ENCODE measurements around the gene PAX7.

The PAX7 gene

DNA sequence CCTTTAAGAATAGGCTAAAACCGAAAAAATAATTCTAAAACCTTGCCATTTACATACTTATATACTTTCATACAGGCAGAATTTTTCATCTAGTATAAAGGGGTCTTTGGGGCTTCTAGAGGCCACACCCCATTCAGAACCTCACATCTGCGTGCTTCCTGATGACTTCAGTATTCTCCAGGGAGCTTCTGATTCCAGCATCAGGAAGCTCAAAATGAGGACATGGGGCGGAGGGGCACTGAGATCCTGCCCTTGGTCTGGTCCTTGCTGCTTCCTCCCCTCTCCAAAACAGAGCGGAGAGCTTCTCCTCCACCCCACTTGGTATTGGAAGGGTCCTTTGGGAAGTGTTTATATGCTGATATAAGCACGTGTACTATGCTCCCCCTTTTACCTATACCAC, 13.8 kb downstream of the PAX7 start:
- TF ChIP-seq RARB (CRISPR knock-in tag; IDR thresholded peaks at IDR 0.05) (no peak), ZC3H10 (CRISPR knock-in tag; IDR thresholded peaks at IDR 0.05) (no peak), OSR1 (CRISPR knock-in tag; IDR thresholded peaks at IDR 0.05) (no peak), PPARA (CRISPR knock-in tag; IDR thresholded peaks at IDR 0.05; ENCODE audit: borderline replicate concordance) (no peak), BACH2 (CRISPR knock-in tag; IDR thresholded peaks at IDR 0.05; ENCODE audit: borderline replicate concordance) (no peak), SNAI2 (CRISPR knock-in tag; IDR thresholded peaks at IDR 0.05) (no peak), ISL1 (CRISPR knock-in tag; IDR thresholded peaks at IDR 0.05) (no peak), TCF4 (CRISPR knock-in tag; IDR thresholded peaks at IDR 0.05; ENCODE audit: borderline replicate concordance) (no peak), ZNF8 (CRISPR knock-in tag; IDR thresholded peaks at IDR 0.05) (no peak), ZNF565 (CRISPR knock-in tag; conservative IDR thresholded peaks at IDR 0.05; ENCODE audit: low read depth) (no peak), ESRRG (CRISPR knock-in tag; IDR thresholded peaks at IDR 0.05) (no peak), GLIS3 (CRISPR knock-in tag; IDR thresholded peaks at IDR 0.05) (no peak), ZFP3 (CRISPR knock-in tag; IDR thresholded peaks at IDR 0.05) (no peak), ARNTL (CRISPR knock-in tag; IDR thresholded peaks at IDR 0.05; ENCODE audit: borderline replicate concordance, low read depth) (no peak), CSDC2 (CRISPR knock-in tag; IDR thresholded peaks at IDR 0.05) (no peak), ZFP30 (CRISPR knock-in tag; IDR thresholded peaks at IDR 0.05) (no peak)
- TF ChIP-seq, protein P1, sequence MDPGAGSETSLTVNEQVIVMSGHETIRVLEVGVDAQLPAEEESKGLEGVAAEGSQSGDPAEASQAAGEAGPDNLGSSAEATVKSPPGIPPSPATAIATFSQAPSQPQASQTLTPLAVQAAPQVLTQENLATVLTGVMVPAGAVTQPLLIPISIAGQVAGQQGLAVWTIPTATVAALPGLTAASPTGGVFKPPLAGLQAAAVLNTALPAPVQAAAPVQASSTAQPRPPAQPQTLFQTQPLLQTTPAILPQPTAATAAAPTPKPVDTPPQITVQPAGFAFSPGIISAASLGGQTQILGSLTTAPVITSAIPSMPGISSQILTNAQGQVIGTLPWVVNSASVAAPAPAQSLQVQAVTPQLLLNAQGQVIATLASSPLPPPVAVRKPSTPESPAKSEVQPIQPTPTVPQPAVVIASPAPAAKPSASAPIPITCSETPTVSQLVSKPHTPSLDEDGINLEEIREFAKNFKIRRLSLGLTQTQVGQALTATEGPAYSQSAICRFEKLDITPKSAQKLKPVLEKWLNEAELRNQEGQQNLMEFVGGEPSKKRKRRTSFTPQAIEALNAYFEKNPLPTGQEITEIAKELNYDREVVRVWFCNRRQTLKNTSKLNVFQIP (CRISPR knock-in tag; IDR thresholded peaks at IDR 0.05; ENCODE audit: borderline replicate concordance, low read depth) = no peak
- TF ChIP-seq, protein P2, sequence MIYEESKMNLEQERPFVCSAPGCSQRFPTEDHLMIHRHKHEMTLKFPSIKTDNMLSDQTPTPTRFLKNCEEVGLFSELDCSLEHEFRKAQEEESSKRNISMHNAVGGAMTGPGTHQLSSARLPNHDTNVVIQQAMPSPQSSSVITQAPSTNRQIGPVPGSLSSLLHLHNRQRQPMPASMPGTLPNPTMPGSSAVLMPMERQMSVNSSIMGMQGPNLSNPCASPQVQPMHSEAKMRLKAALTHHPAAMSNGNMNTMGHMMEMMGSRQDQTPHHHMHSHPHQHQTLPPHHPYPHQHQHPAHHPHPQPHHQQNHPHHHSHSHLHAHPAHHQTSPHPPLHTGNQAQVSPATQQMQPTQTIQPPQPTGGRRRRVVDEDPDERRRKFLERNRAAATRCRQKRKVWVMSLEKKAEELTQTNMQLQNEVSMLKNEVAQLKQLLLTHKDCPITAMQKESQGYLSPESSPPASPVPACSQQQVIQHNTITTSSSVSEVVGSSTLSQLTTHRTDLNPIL (CRISPR knock-in tag; IDR thresholded peaks at IDR 0.05; ENCODE audit: low read depth) = no peak
- TF ChIP-seq, protein P3, sequence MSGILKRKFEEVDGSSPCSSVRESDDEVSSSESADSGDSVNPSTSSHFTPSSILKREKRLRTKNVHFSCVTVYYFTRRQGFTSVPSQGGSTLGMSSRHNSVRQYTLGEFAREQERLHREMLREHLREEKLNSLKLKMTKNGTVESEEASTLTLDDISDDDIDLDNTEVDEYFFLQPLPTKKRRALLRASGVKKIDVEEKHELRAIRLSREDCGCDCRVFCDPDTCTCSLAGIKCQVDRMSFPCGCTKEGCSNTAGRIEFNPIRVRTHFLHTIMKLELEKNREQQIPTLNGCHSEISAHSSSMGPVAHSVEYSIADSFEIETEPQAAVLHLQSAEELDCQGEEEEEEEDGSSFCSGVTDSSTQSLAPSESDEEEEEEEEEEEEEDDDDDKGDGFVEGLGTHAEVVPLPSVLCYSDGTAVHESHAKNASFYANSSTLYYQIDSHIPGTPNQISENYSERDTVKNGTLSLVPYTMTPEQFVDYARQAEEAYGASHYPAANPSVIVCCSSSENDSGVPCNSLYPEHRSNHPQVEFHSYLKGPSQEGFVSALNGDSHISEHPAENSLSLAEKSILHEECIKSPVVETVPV (CRISPR knock-in tag; IDR thresholded peaks at IDR 0.05) = no peak
- TF ChIP-seq, protein P4, sequence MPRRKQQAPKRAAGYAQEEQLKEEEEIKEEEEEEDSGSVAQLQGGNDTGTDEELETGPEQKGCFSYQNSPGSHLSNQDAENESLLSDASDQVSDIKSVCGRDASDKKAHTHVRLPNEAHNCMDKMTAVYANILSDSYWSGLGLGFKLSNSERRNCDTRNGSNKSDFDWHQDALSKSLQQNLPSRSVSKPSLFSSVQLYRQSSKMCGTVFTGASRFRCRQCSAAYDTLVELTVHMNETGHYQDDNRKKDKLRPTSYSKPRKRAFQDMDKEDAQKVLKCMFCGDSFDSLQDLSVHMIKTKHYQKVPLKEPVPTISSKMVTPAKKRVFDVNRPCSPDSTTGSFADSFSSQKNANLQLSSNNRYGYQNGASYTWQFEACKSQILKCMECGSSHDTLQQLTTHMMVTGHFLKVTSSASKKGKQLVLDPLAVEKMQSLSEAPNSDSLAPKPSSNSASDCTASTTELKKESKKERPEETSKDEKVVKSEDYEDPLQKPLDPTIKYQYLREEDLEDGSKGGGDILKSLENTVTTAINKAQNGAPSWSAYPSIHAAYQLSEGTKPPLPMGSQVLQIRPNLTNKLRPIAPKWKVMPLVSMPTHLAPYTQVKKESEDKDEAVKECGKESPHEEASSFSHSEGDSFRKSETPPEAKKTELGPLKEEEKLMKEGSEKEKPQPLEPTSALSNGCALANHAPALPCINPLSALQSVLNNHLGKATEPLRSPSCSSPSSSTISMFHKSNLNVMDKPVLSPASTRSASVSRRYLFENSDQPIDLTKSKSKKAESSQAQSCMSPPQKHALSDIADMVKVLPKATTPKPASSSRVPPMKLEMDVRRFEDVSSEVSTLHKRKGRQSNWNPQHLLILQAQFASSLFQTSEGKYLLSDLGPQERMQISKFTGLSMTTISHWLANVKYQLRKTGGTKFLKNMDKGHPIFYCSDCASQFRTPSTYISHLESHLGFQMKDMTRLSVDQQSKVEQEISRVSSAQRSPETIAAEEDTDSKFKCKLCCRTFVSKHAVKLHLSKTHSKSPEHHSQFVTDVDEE (CRISPR knock-in tag; IDR thresholded peaks at IDR 0.05) = no peak
- no peak for ATAC-seq

DNA sequence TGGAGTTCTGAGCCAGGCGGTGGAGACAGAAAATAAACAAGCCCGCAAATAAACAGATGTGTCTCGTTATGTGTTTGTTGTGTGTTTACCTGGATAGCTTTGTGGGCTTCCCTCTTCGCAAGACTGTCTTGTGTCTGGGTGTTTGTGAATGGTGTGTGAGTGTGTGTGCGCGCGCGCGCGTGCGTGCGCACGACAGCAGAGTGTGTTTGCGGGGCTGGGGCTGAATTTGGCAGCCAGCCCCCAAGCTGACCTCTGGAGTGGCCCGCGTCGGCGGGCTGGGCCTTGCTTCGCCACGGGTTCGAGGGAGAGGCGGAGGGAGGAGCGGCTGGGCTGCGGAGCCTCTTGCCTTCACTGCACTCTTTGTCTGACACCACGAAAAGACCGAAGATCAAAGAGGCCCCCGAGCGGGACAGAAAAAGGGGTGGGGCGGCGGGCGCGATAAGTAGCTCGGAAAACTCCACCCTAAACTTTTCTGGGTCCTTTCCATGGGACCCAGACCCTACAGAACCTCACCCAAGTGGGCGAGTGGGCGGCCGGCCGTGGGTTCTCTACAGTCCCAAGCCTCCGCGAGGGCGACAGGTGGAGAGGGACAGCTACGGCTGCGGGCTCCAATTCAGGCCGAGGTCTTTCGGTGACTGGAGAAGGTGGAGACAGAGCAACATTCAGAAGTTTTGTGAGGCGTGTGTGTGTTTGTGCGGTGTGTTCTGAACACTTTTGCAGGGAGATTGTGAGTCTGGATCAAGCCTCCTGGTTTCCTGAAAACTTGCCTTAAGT, 14.5 kb downstream of the PAX7 start:
- no peak; the same call in 2 of the 3 replicates for ATAC-seq
- TF ChIP-seq SNAI2 (CRISPR knock-in tag; IDR thresholded peaks at IDR 0.05) = no peak
- no peak for TF ChIP-seq GLIS3 (CRISPR knock-in tag; IDR thresholded peaks at IDR 0.05)
- TF ChIP-seq, protein P3 (CRISPR knock-in tag; IDR thresholded peaks at IDR 0.05) = no peak
- no peak for TF ChIP-seq PPARA (CRISPR knock-in tag; IDR thresholded peaks at IDR 0.05; ENCODE audit: borderline replicate concordance)
- TF ChIP-seq, protein P5, sequence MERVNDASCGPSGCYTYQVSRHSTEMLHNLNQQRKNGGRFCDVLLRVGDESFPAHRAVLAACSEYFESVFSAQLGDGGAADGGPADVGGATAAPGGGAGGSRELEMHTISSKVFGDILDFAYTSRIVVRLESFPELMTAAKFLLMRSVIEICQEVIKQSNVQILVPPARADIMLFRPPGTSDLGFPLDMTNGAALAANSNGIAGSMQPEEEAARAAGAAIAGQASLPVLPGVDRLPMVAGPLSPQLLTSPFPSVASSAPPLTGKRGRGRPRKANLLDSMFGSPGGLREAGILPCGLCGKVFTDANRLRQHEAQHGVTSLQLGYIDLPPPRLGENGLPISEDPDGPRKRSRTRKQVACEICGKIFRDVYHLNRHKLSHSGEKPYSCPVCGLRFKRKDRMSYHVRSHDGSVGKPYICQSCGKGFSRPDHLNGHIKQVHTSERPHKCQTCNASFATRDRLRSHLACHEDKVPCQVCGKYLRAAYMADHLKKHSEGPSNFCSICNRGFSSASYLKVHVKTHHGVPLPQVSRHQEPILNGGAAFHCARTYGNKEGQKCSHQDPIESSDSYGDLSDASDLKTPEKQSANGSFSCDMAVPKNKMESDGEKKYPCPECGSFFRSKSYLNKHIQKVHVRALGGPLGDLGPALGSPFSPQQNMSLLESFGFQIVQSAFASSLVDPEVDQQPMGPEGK (CRISPR knock-in tag; IDR thresholded peaks at IDR 0.05; ENCODE audit: borderline replicate concordance) = no peak
- TF ChIP-seq ZNF565 (CRISPR knock-in tag; conservative IDR thresholded peaks at IDR 0.05; ENCODE audit: low read depth) = no peak
- TF ChIP-seq BACH2 (CRISPR knock-in tag; IDR thresholded peaks at IDR 0.05; ENCODE audit: borderline replicate concordance) = no peak
- TF ChIP-seq, protein P1 (CRISPR knock-in tag; IDR thresholded peaks at IDR 0.05; ENCODE audit: borderline replicate concordance, low read depth) = no peak
- TF ChIP-seq ZFP30 (CRISPR knock-in tag; IDR thresholded peaks at IDR 0.05) = no peak
- TF ChIP-seq ZNF70 (CRISPR knock-in tag; IDR thresholded peaks at IDR 0.05) = no peak
- TF ChIP-seq TOX (CRISPR knock-in tag; IDR thresholded peaks at IDR 0.05; ENCODE audit: borderline replicate concordance) = no peak
- TF ChIP-seq RARB (CRISPR knock-in tag; IDR thresholded peaks at IDR 0.05) = no peak
- TF ChIP-seq OSR1 (CRISPR knock-in tag; IDR thresholded peaks at IDR 0.05) = no peak
- TF ChIP-seq, protein P2 (CRISPR knock-in tag; IDR thresholded peaks at IDR 0.05; ENCODE audit: low read depth) = no peak
- no peak for TF ChIP-seq ZFP3 (CRISPR knock-in tag; IDR thresholded peaks at IDR 0.05)
- no peak for TF ChIP-seq CSDC2 (CRISPR knock-in tag; IDR thresholded peaks at IDR 0.05)
- no peak for TF ChIP-seq TCF4 (CRISPR knock-in tag; IDR thresholded peaks at IDR 0.05; ENCODE audit: borderline replicate concordance)
- no peak for TF ChIP-seq ESRRG (CRISPR knock-in tag; IDR thresholded peaks at IDR 0.05)
- TF ChIP-seq ARNTL (CRISPR knock-in tag; IDR thresholded peaks at IDR 0.05; ENCODE audit: borderline replicate concordance, low read depth) = no peak
